GM21619 (cell line): ENCODE measurements around the gene UCN2.

Source experiments
- ATAC-seq: cut with Tn5 transposase; IDR thresholded peaks from one replicate; pipeline ENCODE4 v1.9.1; 2021; ENCODE audit not compliant: unreplicated experiment

UCN2 gene

GRCh38 chr3:48563382-48563918 lies at the start of gene UCN2:
Gene UCN2, minus strand, starts transcription at chr3:48563781. Its CDS starts 657 bp downstream, at chr3:48563124.
- ATAC-seq, result no peak

- ATAC-seq, result no peak
Observed at GRCh38 chr3:48612309-48612708, 48.7 kb upstream of the UCN2 start.

- ATAC-seq, result peak; percentile 96
Observed at GRCh38 chr3:48609088-48610005, 45.8 kb upstream of the UCN2 start, which contains the start of gene UQCRC1. Gene UQCRC1, minus strand, starts transcription at chr3:48609646. Its CDS starts 26 bp downstream, at chr3:48609620.

GRCh38 chr3:48607519-48607918 lies 43.9 kb upstream of the UCN2 start:
- no peak for ATAC-seq

GRCh38 chr3:48601622-48601994 lies 38.0 kb upstream of the UCN2 start:
- ATAC-seq, result no peak

- no peak for ATAC-seq
Observed at GRCh38 chr3:48600711-48601621, 37.4 kb upstream of the UCN2 start.

GRCh38 chr3:48599509-48600285 lies 36.1 kb upstream of the UCN2 start:
- ATAC-seq, result no peak

GRCh38 chr3:48599077-48599501 lies 35.5 kb upstream of the UCN2 start:
- no peak for ATAC-seq

- no peak for ATAC-seq
Observed at GRCh38 chr3:48598323-48599076, 34.9 kb upstream of the UCN2 start.

GRCh38 chr3:48597408-48597800 lies 33.8 kb upstream of the UCN2 start:
- ATAC-seq, result no peak

GRCh38 chr3:48596676-48597407 lies 33.3 kb upstream of the UCN2 start:
- ATAC-seq, result no peak

- ATAC-seq, result no peak
Observed at GRCh38 chr3:48596157-48596556, 32.6 kb upstream of the UCN2 start.

GRCh38 chr3:48595526-48596121 lies 32.0 kb upstream of the UCN2 start:
- ATAC-seq, result no peak

- ATAC-seq, result no peak
Observed at GRCh38 chr3:48595075-48595525, 31.5 kb upstream of the UCN2 start, which contains the start of gene COL7A1. Gene COL7A1, minus strand, starts transcription at chr3:48595329. Its CDS starts 170 bp downstream, at chr3:48595159.

GRCh38 chr3:48594417-48595049 lies 31.0 kb upstream of the UCN2 start:
- ATAC-seq, result no peak

- ATAC-seq, result no peak
Observed at GRCh38 chr3:48593337-48593736, 29.8 kb upstream of the UCN2 start.

GRCh38 chr3:48592519-48593087 lies 29.0 kb upstream of the UCN2 start:
- no peak for ATAC-seq
